Measurements from ENCODE around the gene GNAT1.

- TF ChIP-seq POLR2A (IDR thresholded peaks at IDR 0.05) (no peak), CTCF (IDR thresholded peaks at IDR 0.05) (no peak)
Measured at GRCh38 chr3:50232303-50232702, 40.9 kb downstream of the GNAT1 start.
